Brain microvascular endothelial cell (primary cell): ENCODE measurements around the gene KRT81.

Source experiments
- DNase-seq: peaks from one replicate; pipeline ENCODE4 v3.0.0-alpha.2; 2020
- H3K27ac ChIP-seq: fragments of 250-450 bp; sonication (Bioruptor Pico); 2 replicates; pipeline ENCODE4 v1.5.1; 2020; ENCODE audit warnings: mild to moderate bottlenecking, moderate library complexity
- H3K27me3 ChIP-seq: fragments of 250-450 bp; sonication (Bioruptor Pico); replicated peaks from 2 replicates; pipeline ENCODE4 v1.5.1; 2020; ENCODE audit warnings: mild to moderate bottlenecking
- H3K36me3 ChIP-seq: fragments of 250-450 bp; sonication (Bioruptor Pico); replicated peaks from 2 replicates; pipeline ENCODE4 v1.5.1; 2020; ENCODE audit warnings: mild to moderate bottlenecking
- H3K4me3 ChIP-seq: 2 replicates; pipeline ENCODE4 v1.5.1; 2011; ENCODE audit warnings: low read depth, mild to moderate bottlenecking, control low read depth, low read length, moderate library complexity
- CTCF ChIP-seq: IDR thresholded peaks from 2 replicates; pipeline ENCODE4 v1.5.1; 2011; ENCODE audit warnings: low read depth, mild to moderate bottlenecking, moderate library complexity, low read length, control low read depth, inconsistent platforms; ENCODE audit errors: missing control alignments
- in situ Hi-C: cut with HindIII; loops from 2 replicates; pipeline ENCODE4 v1.10.0; 2017; ENCODE audit warnings: low sequenced_read_pairs, low pct_ligation_motif_present

Gene KRT81

GRCh38 chr12:52247622-52248540 is 43.5 kb downstream of the KRT81 start:
- no peak for DNase-seq
- in situ Hi-C loops, result no loop called here
- no peak for TF ChIP-seq CTCF

GRCh38 chr12:52246720-52247621 is 44.4 kb downstream of the KRT81 start:
- no peak overlapping the region for H3K4me3 ChIP-seq
- no peak for DNase-seq
- in situ Hi-C loops, result no loop called here
- H3K36me3 ChIP-seq, result no peaks in the 10 kb centered on the region
- H3K27me3 ChIP-seq, result no peaks in the 10 kb centered on the region
- no peak for TF ChIP-seq CTCF
- H3K27ac ChIP-seq, result no peak overlapping the region

More at GRCh38 chr12:52247622-52248540, 43.5 kb downstream of the KRT81 start:
- H3K36me3 ChIP-seq, result no peaks in the 10 kb centered on the region
- H3K27me3 ChIP-seq, result no peaks in the 10 kb centered on the region
- H3K4me3 ChIP-seq, result no peak overlapping the region
- H3K27ac ChIP-seq, result no peak overlapping the region

GRCh38 chr12:52245962-52246569 is 45.3 kb downstream of the KRT81 start:
- Histone ChIP-seq H3K36me3 (no peaks in the 10 kb centered on the region), H3K27ac (no peak overlapping the region), H3K4me3 (no peak overlapping the region), H3K27me3 (no peaks in the 10 kb centered on the region)
- DNase-seq, result no peak
- in situ Hi-C loops, result no loop called here
- TF ChIP-seq CTCF, result no peak

- no peak overlapping the region for H3K27ac ChIP-seq
- no peak overlapping the region for H3K4me3 ChIP-seq
- no peaks in the 10 kb centered on the region for H3K27me3 ChIP-seq
- no peak for DNase-seq
- in situ Hi-C loops, result no loop called here
- no peak for TF ChIP-seq CTCF
- H3K36me3 ChIP-seq, result no peaks in the 10 kb centered on the region
These were observed 45.9 kb downstream of the KRT81 start for GRCh38 chr12:52245259-52245961.

- H3K4me3 ChIP-seq, result no peak overlapping the region
- H3K27ac ChIP-seq, result peak overlapping the region; percentile 55
- no peaks in the 10 kb centered on the region for H3K27me3 ChIP-seq
- no peaks in the 10 kb centered on the region for H3K36me3 ChIP-seq
- no peak for DNase-seq
- in situ Hi-C loops, result no loop called here
- TF ChIP-seq CTCF, result no peak
These were observed 46.7 kb downstream of the KRT81 start for GRCh38 chr12:52244615-52244994.
